SK-N-MC (cell line): ENCODE measurements around the gene PML.

Source experiments
- DNase-seq: peaks from one replicate; pipeline ENCODE4 v3.0.0-alpha.2; 2011; ENCODE audit warnings: low read depth, low spot score
- H3K27ac ChIP-seq: fragments of 200-600 bp; sonication (generic); 2 replicates; pipeline ENCODE4 v1.5.1; 2016; ENCODE audit warnings: mixed run types
- H3K36me3 ChIP-seq: fragments of 200-600 bp; sonication (generic); 2 replicates; pipeline ENCODE4 v1.6.1; 2017; ENCODE audit warnings: antibody characterized with exemption, low read length, mixed read lengths; ENCODE audit not compliant: insufficient read depth
- H3K4me3 ChIP-seq: fragments of 200-600 bp; sonication (generic); 2 replicates; pipeline ENCODE4 v1.5.1; 2016
- H3K9ac ChIP-seq: fragments of 200-600 bp; sonication (generic); 2 replicates; pipeline ENCODE4 v1.8.0; 2017; ENCODE audit warnings: mixed run types, mixed read lengths; ENCODE audit not compliant: insufficient read length
- H3K9me3 ChIP-seq: fragments of 200-600 bp; sonication (generic); 2 replicates; pipeline ENCODE4 v1.6.1; 2017; ENCODE audit warnings: low read depth, mild to moderate bottlenecking, antibody characterized with exemption, low read length, moderate library complexity, mixed read lengths
- EZH2 ChIP-seq: fragments of 200-600 bp; sonication (generic); IDR thresholded peaks from one replicate; pipeline ENCODE4 v1.6.1; 2017; ENCODE audit warnings: antibody characterized with exemption
- FOXP2 ChIP-seq: optimal IDR thresholded peaks from 2 replicates; pipeline ENCODE3; 2011; ENCODE audit warnings: mild to moderate bottlenecking, moderate library complexity; ENCODE audit not compliant: insufficient read depth; ENCODE audit errors: extremely low read length, control extremely low read depth
- POLR2AphosphoS5 ChIP-seq: IDR thresholded peaks from 2 replicates; pipeline ENCODE4 v1.6.1; 2012; ENCODE audit warnings: mild to moderate bottlenecking, low read depth, low read length, borderline replicate concordance

Gene PML

DNA sequence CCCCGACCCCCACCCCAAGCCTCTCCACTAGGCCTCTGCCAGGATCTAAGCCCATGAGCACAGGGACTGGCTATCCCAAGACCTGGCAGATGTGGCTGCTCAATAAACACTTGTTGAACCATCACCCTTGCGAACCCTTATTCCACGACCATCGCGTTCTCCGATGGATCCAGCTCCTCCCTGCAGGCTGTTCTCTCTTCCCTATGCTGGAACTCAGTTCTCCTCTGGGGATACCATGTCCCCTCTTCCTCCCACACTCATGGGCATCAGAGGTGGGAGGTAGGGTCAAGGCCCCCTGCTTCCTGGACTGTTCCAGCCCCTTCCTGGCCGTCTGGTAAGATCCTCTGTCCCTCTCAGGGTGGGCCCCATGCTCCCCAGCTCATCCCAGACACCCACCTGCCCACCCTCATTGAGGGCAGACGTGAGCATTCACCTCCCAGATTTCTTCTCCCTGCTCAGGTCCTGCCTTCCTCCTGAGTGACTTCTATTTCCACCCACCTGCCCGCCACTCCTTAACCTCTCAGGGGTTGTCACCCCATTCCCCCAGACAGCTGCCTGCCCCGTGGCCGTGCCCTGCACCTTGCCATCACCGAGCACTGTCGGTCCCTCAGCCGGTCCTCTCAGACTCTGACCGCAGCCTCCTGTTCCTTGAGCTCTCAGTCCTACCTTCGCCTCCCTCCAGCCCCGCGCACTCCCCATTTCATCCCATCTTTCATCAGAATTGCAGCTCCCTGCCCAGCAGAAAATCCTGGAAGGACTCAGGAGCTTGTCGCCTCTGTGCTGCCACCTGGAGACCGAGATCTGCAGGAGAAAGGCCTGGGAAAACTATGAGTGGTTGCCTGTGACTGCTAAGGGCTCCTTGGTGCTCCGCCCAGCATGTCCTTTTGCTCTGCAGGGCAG, 42.0 kb downstream of the PML start:
- no peak overlapping the region for H3K27ac ChIP-seq
- H3K9ac ChIP-seq, result no peak overlapping the region
- H3K4me3 ChIP-seq, result no peak overlapping the region
- TF ChIP-seq POLR2AphosphoS5 (no peak), EZH2 (no peak)
- no peak for DNase-seq
- H3K36me3 ChIP-seq, result no peaks in the 10 kb centered on the region
- no peaks in the 10 kb centered on the region for H3K9me3 ChIP-seq

DNA sequence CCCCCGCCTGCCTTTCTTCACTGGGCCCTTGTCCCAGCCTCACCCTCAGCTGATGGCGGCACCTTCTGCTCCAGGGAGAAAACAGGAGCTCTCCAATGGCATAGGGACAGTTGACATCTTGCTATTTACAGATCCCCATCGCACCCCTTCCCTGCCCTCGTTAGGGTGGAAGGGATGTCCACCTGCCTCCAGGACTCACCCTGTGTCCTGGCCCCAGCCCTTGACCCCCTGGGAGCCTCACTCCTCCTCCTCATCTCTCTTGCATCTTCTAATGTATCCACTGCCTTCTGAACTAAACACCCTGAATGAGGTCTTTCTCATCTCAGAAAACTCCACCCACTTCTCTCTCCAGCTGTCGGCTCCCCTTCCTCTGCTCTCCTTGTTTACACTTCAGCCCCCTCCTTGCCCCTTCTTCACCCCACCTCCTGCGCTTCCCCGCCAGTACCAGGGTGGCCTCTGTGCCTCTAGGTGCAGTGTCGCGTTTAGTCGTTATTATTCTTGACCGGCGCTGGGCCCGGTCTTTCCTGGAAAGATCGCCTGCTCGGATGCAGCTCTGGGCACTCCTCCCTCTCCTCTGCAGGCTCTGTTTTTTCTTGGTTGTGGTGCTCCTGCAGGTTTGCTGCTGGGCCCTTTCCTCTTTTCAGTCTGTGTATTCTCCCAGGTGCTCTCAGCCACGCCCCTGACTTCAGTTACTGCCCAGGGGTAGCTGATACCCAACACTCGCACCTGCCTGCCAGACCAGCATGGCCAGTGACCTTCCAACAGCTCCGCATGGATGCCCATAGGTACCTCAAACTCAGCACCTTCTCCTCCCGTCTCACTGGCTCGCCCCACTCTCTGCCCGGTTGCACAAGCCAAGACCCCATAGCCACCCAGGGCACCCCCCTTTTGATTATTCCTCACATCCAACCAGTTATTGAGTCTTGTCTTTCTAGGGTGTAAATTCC, 42.9 kb downstream of the PML start:
- DNase-seq, result no peak
- TF ChIP-seq FOXP2 (no peak), POLR2AphosphoS5 (no peak), EZH2 (no peak)
- no peak overlapping the region for H3K27ac ChIP-seq
- H3K9ac ChIP-seq, result no peak overlapping the region
- H3K36me3 ChIP-seq, result no peaks in the 10 kb centered on the region
- H3K4me3 ChIP-seq, result no peak overlapping the region
- no peaks in the 10 kb centered on the region for H3K9me3 ChIP-seq

- Histone ChIP-seq H3K36me3 (no peaks in the 10 kb centered on the region), H3K4me3 (no peak overlapping the region), H3K9ac (no peak overlapping the region), H3K9me3 (no peaks in the 10 kb centered on the region), H3K27ac (no peak overlapping the region)
- TF ChIP-seq POLR2AphosphoS5 (no peak), EZH2 (no peak), FOXP2 (no peak)
- DNase-seq, result no peak
These were observed 44.5 kb downstream of the PML start for GRCh38 chr15:74038707-74039655.

DNA sequence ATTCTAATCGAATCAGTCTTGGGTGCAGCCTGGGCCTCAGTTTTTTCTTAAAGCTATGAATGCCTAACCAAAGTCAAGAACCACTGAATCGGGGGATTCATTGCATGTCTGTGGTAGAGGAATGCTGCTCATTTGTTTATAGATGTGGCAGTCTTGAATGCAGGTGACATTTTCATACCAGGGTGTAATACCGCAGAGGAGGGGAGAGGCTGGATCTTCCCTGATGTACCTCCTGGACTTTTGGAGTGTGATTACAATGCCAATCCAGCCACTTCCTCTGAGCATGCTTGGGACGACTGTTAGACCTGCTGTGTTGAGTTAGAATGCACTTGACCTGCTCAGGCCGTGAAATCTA, 45.1 kb downstream of the PML start:
- H3K36me3 ChIP-seq, result no peaks in the 10 kb centered on the region
- DNase-seq, result no peak
- no peak overlapping the region for H3K27ac ChIP-seq
- H3K9ac ChIP-seq, result no peak overlapping the region
- H3K9me3 ChIP-seq, result no peaks in the 10 kb centered on the region
- H3K4me3 ChIP-seq, result no peak overlapping the region
- no peak for TF ChIP-seq EZH2
- TF ChIP-seq FOXP2, result no peak
- TF ChIP-seq POLR2AphosphoS5, result no peak

GRCh38 chr15:74040109-74040850, 45.8 kb downstream of the PML start:
- H3K36me3 ChIP-seq, result no peaks in the 10 kb centered on the region
- DNase-seq, result no peak
- no peak overlapping the region for H3K27ac ChIP-seq
- H3K9me3 ChIP-seq, result no peaks in the 10 kb centered on the region
- no peak for TF ChIP-seq FOXP2
- TF ChIP-seq EZH2, result no peak
- TF ChIP-seq POLR2AphosphoS5, result no peak
- no peak overlapping the region for H3K4me3 ChIP-seq
- no peak overlapping the region for H3K9ac ChIP-seq

DNA sequence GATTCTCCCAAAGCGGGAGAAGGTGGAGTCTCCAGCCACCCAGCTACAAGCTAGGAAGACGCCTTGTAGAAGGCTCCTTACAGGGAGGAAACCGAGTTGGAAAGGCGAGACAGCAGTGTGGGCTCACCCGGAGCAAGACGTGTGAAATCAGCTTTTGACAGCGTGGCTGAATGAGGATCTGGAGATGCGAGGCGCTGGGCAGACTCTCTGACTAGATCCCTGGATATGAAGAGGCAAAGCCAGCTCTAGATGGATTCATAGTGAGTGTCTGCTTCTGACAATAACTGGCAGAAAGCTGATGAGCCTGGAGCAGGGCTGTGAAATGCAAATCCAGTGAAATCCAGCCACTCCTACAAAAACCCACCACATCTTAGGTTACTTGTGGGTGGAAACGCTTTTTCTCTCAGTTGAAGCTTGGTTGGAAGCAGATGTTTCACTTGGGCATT, 46.8 kb downstream of the PML start:
- Histone ChIP-seq H3K9ac (no peak overlapping the region), H3K27ac (no peak overlapping the region), H3K36me3 (no peaks in the 10 kb centered on the region), H3K4me3 (no peak overlapping the region), H3K9me3 (no peaks in the 10 kb centered on the region)
- DNase-seq, result no peak
- TF ChIP-seq EZH2 (no peak), FOXP2 (no peak), POLR2AphosphoS5 (no peak)

DNA sequence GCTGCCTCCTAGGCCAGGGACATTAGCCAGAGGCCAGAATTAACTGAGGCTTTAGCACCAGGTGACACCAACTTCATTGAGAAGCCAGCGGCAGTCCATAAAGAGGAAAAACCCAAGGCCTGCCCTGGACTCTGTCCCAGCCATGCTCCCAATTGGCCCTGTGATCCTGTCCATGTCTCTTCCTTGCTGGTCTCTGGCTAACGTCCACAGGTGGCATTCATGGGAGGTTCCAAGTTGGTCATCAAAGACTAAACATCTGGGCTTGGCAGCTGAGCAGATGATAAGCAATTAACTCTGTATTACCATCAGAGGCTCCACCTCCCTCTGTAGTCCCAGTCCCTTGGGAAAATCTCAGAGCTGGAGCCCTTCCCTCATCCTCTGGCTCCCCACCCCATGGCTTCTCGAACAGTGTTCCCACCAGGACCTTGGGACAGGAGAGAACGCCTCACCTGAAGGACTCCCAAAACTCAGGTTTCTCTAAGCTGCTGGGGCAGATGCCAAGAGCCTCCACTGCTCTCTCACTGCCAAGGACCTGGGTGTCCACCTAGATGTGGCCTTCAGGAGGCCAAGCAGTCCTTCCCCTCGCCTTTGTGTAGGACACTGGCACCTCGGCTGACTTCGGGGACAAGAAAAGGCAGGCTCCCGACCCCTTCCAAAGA, 47.4 kb downstream of the PML start:
- H3K9ac ChIP-seq, result no peak overlapping the region
- TF ChIP-seq EZH2 (no peak), POLR2AphosphoS5 (no peak), FOXP2 (no peak)

More for the DNA sequence above, 47.4 kb downstream of the PML start:
- Histone ChIP-seq H3K27ac (no peak overlapping the region), H3K4me3 (no peak overlapping the region), H3K36me3 (no peaks in the 10 kb centered on the region), H3K9me3 (no peaks in the 10 kb centered on the region)
- DNase-seq, result no peak
